ENCODE data around the gene SGK2.
A peak's percentile ranks its signal among the peaks of the same experiment; 100 is the strongest.

The SGK2 gene

GRCh38 chr20:43534791-43535350, 24.0 kb upstream of the SGK2 start:
- DNase-seq = no peak
- in situ Hi-C loops (cut with MboI; ENCODE audit: low pct_unique_long_range_greater_than_20kb, low sequenced_read_pairs) = loop anchor here (25.0 kb wide), 1 partner anchor 552 kb away; no protein-coding TSS in a partner anchor

GRCh38 chr20:43535370-43536004, 23.3 kb upstream of the SGK2 start:
- no peak for DNase-seq
- in situ Hi-C loops (cut with MboI; ENCODE audit: low pct_unique_long_range_greater_than_20kb, low sequenced_read_pairs) = loop anchor here (25.0 kb wide), 1 partner anchor 552 kb away; no protein-coding TSS in a partner anchor

GRCh38 chr20:43536041-43536816, 22.6 kb upstream of the SGK2 start:
- DNase-seq = no peak
- in situ Hi-C loops (cut with MboI; ENCODE audit: low pct_unique_long_range_greater_than_20kb, low sequenced_read_pairs) = loop anchor here (25.0 kb wide), 1 partner anchor 551 kb away; no protein-coding TSS in a partner anchor

- in situ Hi-C loops (cut with MboI; ENCODE audit: low pct_unique_long_range_greater_than_20kb, low sequenced_read_pairs) = loop anchor here (25.0 kb wide), 1 partner anchor 550 kb away; no protein-coding TSS in a partner anchor
- no peak for DNase-seq
These were observed 21.9 kb upstream of the SGK2 start for GRCh38 chr20:43536817-43537440.

- in situ Hi-C loops (cut with MboI; ENCODE audit: low pct_unique_long_range_greater_than_20kb, low sequenced_read_pairs) = loop anchor here (25.0 kb wide), 1 partner anchor 549 kb away; no protein-coding TSS in a partner anchor
- DNase-seq = peak; percentile 37
These were observed 20.6 kb upstream of the SGK2 start for GRCh38 chr20:43537921-43538877.

GRCh38 chr20:43538878-43539700, 19.7 kb upstream of the SGK2 start:
- in situ Hi-C loops (cut with MboI; ENCODE audit: low pct_unique_long_range_greater_than_20kb, low sequenced_read_pairs) = loop anchor here (25.0 kb wide), 1 partner anchor 548 kb away; no protein-coding TSS in a partner anchor
- DNase-seq = no peak

GRCh38 chr20:43539975-43540672, 18.7 kb upstream of the SGK2 start:
- in situ Hi-C loops (cut with MboI; ENCODE audit: low pct_unique_long_range_greater_than_20kb, low sequenced_read_pairs) = loop anchor here (25.0 kb wide), 1 partner anchor 547 kb away; no protein-coding TSS in a partner anchor
- no peak for DNase-seq

GRCh38 chr20:43540673-43541060, 18.2 kb upstream of the SGK2 start:
- DNase-seq = no peak
- in situ Hi-C loops (cut with MboI; ENCODE audit: low pct_unique_long_range_greater_than_20kb, low sequenced_read_pairs) = loop anchor here (25.0 kb wide), 1 partner anchor 547 kb away; no protein-coding TSS in a partner anchor

GRCh38 chr20:43541214-43541613, 17.6 kb upstream of the SGK2 start:
- in situ Hi-C loops (cut with MboI; ENCODE audit: low pct_unique_long_range_greater_than_20kb, low sequenced_read_pairs) = loop anchor here (25.0 kb wide), 1 partner anchor 546 kb away; no protein-coding TSS in a partner anchor
- DNase-seq = no peak

GRCh38 chr20:43542161-43542560, 16.7 kb upstream of the SGK2 start:
- in situ Hi-C loops (cut with MboI; ENCODE audit: low pct_unique_long_range_greater_than_20kb, low sequenced_read_pairs) = loop anchor here (25.0 kb wide), 1 partner anchor 545 kb away; no protein-coding TSS in a partner anchor

GRCh38 chr20:43542674-43543073, 16.2 kb upstream of the SGK2 start:
- in situ Hi-C loops (cut with MboI; ENCODE audit: low pct_unique_long_range_greater_than_20kb, low sequenced_read_pairs) = loop anchor here (25.0 kb wide), 1 partner anchor 545 kb away; no protein-coding TSS in a partner anchor
- no peak for DNase-seq

More at GRCh38 chr20:43542161-43542560, 16.7 kb upstream of the SGK2 start:
- no peak for DNase-seq

GRCh38 chr20:43543138-43543537, 15.7 kb upstream of the SGK2 start:
- in situ Hi-C loops (cut with MboI; ENCODE audit: low pct_unique_long_range_greater_than_20kb, low sequenced_read_pairs) = loop anchor here (25.0 kb wide), 1 partner anchor 544 kb away; no protein-coding TSS in a partner anchor
- DNase-seq = no peak

GRCh38 chr20:43544501-43544900, 14.3 kb upstream of the SGK2 start:
- in situ Hi-C loops (cut with MboI; ENCODE audit: low pct_unique_long_range_greater_than_20kb, low sequenced_read_pairs) = loop anchor here (25.0 kb wide), 1 partner anchor 543 kb away; no protein-coding TSS in a partner anchor
- DNase-seq = no peak

GRCh38 chr20:43545837-43546578, 12.8 kb upstream of the SGK2 start:
- in situ Hi-C loops (cut with MboI; ENCODE audit: low pct_unique_long_range_greater_than_20kb, low sequenced_read_pairs) = loop anchor here (25.0 kb wide), 1 partner anchor 541 kb away; no protein-coding TSS in a partner anchor

GRCh38 chr20:43548273-43548880, 10.4 kb upstream of the SGK2 start:
- in situ Hi-C loops (cut with MboI; ENCODE audit: low pct_unique_long_range_greater_than_20kb, low sequenced_read_pairs) = loop anchor here (25.0 kb wide), 1 partner anchor 539 kb away; no protein-coding TSS in a partner anchor
- DNase-seq = no peak

More at GRCh38 chr20:43545837-43546578, 12.8 kb upstream of the SGK2 start:
- DNase-seq = no peak

All from KBM-7 (cell line).